MM.1S (cell line): Measurements from ENCODE around the gene NCOA1.

Source experiments
- DNase-seq: peaks from one replicate; pipeline ENCODE4 v3.0.0-alpha.2; 2015
- H2AFZ ChIP-seq: fragments of 300-600 bp; sonication (generic); 2 replicates; pipeline ENCODE4 v1.6.0; 2016; ENCODE audit warnings: antibody characterized with exemption, low read length
- H3F3A ChIP-seq: fragments of 300-600 bp; sonication (generic); 2 replicates; pipeline ENCODE4 v1.6.1; 2016; ENCODE audit warnings: mild to moderate bottlenecking, antibody characterized with exemption, low read length, moderate library complexity, mixed read lengths; ENCODE audit not compliant: insufficient read depth
- H3K27ac ChIP-seq: fragments of 300-600 bp; sonication (generic); 2 replicates; pipeline ENCODE4 v1.5.1; 2016; ENCODE audit warnings: mild to moderate bottlenecking, low read length
- H3K27me3 ChIP-seq: fragments of 300-600 bp; sonication (generic); replicated peaks from 2 replicates; pipeline ENCODE4 v1.6.0; 2016; ENCODE audit warnings: low read length; ENCODE audit not compliant: insufficient read depth
- H3K36me3 ChIP-seq: fragments of 300-600 bp; sonication (generic); replicated peaks from 2 replicates; pipeline ENCODE4 v1.6.1; 2016; ENCODE audit warnings: mild to moderate bottlenecking, low read length, mixed read lengths; ENCODE audit not compliant: insufficient read depth
- H3K4me1 ChIP-seq: fragments of 300-600 bp; sonication (generic); 2 replicates; pipeline ENCODE4 v1.6.1; 2016; ENCODE audit warnings: low read length, mixed read lengths
- H3K4me2 ChIP-seq: fragments of 300-600 bp; sonication (generic); 2 replicates; pipeline ENCODE4 v1.6.0; 2016; ENCODE audit warnings: low read depth, low read length
- H3K4me3 ChIP-seq: fragments of 300-600 bp; sonication (generic); 2 replicates; pipeline ENCODE4 v1.5.1; 2016; ENCODE audit warnings: low read length, mixed read lengths
- H3K79me2 ChIP-seq: fragments of 300-600 bp; sonication (generic); 2 replicates; pipeline ENCODE4 v1.6.1; 2016; ENCODE audit warnings: mixed run types, low read length, mixed read lengths
- H3K9ac ChIP-seq: fragments of 300-600 bp; sonication (generic); 2 replicates; pipeline ENCODE4 v1.6.1; 2016; ENCODE audit warnings: low read length, mixed read lengths
- H3K9me2 ChIP-seq: fragments of 300-600 bp; sonication (generic); replicated peaks from 2 replicates; pipeline ENCODE4 v1.6.1; 2016; ENCODE audit warnings: mild to moderate bottlenecking, low read length, mixed read lengths; ENCODE audit not compliant: insufficient read depth
- H3K9me3 ChIP-seq: fragments of 300-600 bp; sonication (generic); replicated peaks from 2 replicates; pipeline ENCODE4 v1.6.1; 2016; ENCODE audit warnings: mild to moderate bottlenecking, low read length, mixed read lengths; ENCODE audit not compliant: insufficient read depth
- H4K20me1 ChIP-seq: fragments of 300-600 bp; sonication (generic); 2 replicates; pipeline ENCODE4 v1.6.1; 2016; ENCODE audit warnings: mild to moderate bottlenecking, low read length, moderate library complexity, mixed read lengths; ENCODE audit not compliant: insufficient read depth
- EZH2 ChIP-seq: fragments of 300-600 bp; sonication (generic); optimal IDR thresholded peaks from 2 replicates; pipeline ENCODE3; 2017; ENCODE audit warnings: low read depth, mild to moderate bottlenecking, antibody characterized with exemption, low read length, mixed read lengths
- EZH2phosphoT487 ChIP-seq: fragments of 300-600 bp; sonication (generic); IDR thresholded peaks from 2 replicates; pipeline ENCODE4 v1.6.1; 2018; ENCODE audit warnings: antibody characterized with exemption, low read length
- TF ChIP-seq, protein P1 (sequence below): fragments of 300-600 bp; sonication (generic); IDR thresholded peaks from 2 replicates; pipeline ENCODE4 v1.5.1; 2016; ENCODE audit warnings: antibody characterized with exemption, low read length, mixed read lengths

NCOA1 gene

DNA sequence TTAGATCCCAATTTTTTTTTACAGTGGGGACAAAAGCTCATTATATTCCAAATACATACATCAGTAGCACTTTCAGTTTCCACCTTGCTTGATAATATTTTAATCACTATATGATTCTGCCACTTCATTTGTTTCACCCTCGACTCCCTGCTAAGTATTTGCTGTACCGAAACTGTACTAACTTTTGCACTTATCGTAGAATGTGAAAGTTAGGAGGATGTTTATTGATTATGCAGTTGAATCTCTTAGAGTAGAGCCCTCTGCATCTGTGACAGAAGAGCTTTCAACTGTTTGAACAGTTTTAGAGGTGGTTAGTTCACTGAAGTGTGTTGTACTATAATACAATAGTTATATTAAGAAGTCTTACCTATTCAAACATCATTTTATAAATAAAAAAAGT is 20.8 kb downstream of the NCOA1 start:
- Histone ChIP-seq H4K20me1 (no peaks in the 10 kb centered on the region), H3K4me3 (no peak overlapping the region), H3K27me3 (no peaks in the 10 kb centered on the region), H3K9me3 (no peaks in the 10 kb centered on the region), H3K9ac (no peak overlapping the region), H2AFZ (no peak overlapping the region), H3K9me2 (no peaks in the 10 kb centered on the region), H3K36me3 (no peaks in the 10 kb centered on the region), H3K4me1 (no peaks in the 10 kb centered on the region), H3F3A (0 out of 2 replicates have a peak, but pooled peaks cover 3% of the 10 kb centered on the region), H3K79me2 (peaks cover 35% of the 10 kb centered on the region), H3K27ac (no peak overlapping the region), H3K4me2 (no peak overlapping the region)
- DNase-seq, result no peak
- TF ChIP-seq EZH2phosphoT487 (no peak), EZH2 (no peak)
- TF ChIP-seq, protein P1, sequence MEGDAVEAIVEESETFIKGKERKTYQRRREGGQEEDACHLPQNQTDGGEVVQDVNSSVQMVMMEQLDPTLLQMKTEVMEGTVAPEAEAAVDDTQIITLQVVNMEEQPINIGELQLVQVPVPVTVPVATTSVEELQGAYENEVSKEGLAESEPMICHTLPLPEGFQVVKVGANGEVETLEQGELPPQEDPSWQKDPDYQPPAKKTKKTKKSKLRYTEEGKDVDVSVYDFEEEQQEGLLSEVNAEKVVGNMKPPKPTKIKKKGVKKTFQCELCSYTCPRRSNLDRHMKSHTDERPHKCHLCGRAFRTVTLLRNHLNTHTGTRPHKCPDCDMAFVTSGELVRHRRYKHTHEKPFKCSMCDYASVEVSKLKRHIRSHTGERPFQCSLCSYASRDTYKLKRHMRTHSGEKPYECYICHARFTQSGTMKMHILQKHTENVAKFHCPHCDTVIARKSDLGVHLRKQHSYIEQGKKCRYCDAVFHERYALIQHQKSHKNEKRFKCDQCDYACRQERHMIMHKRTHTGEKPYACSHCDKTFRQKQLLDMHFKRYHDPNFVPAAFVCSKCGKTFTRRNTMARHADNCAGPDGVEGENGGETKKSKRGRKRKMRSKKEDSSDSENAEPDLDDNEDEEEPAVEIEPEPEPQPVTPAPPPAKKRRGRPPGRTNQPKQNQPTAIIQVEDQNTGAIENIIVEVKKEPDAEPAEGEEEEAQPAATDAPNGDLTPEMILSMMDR, result no peak

DNA sequence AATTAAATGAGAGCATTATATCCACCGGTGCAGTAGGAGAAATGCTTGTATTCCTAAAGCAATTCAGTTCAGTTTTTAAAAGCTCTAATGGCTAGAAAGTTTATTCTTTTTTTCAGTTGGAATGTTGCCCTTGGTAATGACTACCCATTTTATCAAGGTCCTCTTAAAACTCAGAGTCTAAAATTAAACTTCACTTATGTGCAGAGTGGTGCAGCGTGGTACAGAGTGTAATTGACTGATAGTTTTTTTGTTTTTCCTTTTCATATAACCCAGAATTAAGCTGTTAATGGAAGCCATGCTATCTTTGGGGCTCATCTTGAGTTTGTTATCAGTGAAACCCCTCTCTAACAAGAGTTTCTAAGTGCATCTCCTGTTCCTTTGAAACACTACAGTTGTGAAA is 21.4 kb downstream of the NCOA1 start:
- Histone ChIP-seq H3K9me2 (no peaks in the 10 kb centered on the region), H3K4me3 (no peak overlapping the region), H3K79me2 (peaks cover 36% of the 10 kb centered on the region), H3K27me3 (no peaks in the 10 kb centered on the region), H3K9me3 (no peaks in the 10 kb centered on the region), H4K20me1 (no peaks in the 10 kb centered on the region), H3K36me3 (no peaks in the 10 kb centered on the region), H3K4me2 (no peak overlapping the region), H3F3A (0 out of 2 replicates have a peak, but pooled peaks cover 3% of the 10 kb centered on the region), H3K27ac (no peak overlapping the region), H3K4me1 (no peaks in the 10 kb centered on the region), H2AFZ (no peak overlapping the region), H3K9ac (no peak overlapping the region)
- no peak for TF ChIP-seq EZH2
- TF ChIP-seq, protein P1, result no peak
- no peak for TF ChIP-seq EZH2phosphoT487
- DNase-seq, result no peak

DNA sequence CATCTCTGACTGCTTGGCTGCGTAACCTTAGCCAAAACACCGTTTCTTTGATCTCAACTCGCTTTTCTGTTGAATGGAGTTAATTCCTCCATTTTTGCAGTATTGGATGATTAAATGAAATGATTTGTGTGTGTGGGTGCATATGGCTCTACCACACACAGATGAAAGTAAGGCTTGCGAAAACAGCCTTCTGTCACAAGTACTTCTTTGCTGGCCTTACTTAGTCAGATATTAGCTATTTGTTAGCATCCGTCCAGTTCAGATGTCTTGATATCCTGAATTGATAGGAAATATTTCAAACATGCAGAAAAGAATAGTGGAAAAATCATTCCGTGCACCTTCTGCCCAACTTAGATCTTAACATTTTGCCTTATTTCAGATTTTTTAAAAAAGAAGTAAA is 21.8 kb downstream of the NCOA1 start:
- Histone ChIP-seq H3F3A (0 out of 2 replicates have a peak, but pooled peaks cover 3% of the 10 kb centered on the region), H3K4me2 (no peak overlapping the region), H3K79me2 (peaks cover 37% of the 10 kb centered on the region), H3K9me2 (no peaks in the 10 kb centered on the region), H3K27ac (no peak overlapping the region), H4K20me1 (no peaks in the 10 kb centered on the region), H3K4me1 (no peaks in the 10 kb centered on the region), H3K9me3 (no peaks in the 10 kb centered on the region), H3K36me3 (no peaks in the 10 kb centered on the region), H2AFZ (no peak overlapping the region), H3K9ac (no peak overlapping the region), H3K27me3 (no peaks in the 10 kb centered on the region), H3K4me3 (no peak overlapping the region)
- DNase-seq, result no peak
- TF ChIP-seq EZH2 (no peak), EZH2phosphoT487 (no peak)
- TF ChIP-seq, protein P1, result no peak
